Activated CD8-positive, alpha-beta memory T cell treated with anti-CD3 and anti-CD28 coated beads for 4 hours (primary cell): ENCODE data around the gene PTTG1.
A peak's percentile ranks its signal among the peaks of the same experiment; 100 is the strongest.
"Not testable (repeated sequence)": the region's sequence is repeated elsewhere in the genome, so short reads cannot be mapped to it uniquely, and the experiment has no call there.

Experiments used
- DNase-seq, 2 donors: peaks; one replicate each; pipeline ENCODE4 v3.0.0-alpha.2; 2020; ENCODE audit warnings: low read depth in 2 of 2

PTTG1 gene

DNA sequence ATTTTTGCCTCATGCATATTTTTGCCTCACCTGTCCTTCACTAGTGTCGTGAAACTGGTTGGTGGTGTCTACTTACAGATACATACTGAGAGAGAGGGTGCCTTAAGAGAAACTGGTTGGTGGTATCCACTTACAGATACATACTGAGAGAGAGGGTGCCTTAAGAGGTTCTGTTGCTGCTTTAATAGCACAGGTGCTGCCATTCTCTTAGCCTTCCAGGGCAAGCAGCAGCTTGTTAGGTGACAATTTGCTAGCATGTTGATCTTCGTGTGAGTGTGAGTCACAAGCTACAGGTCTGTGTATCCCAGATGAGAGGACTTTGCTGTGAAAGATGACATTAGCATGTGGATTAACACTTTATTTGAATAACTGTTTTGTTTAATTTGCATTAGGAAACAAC is 1.4 kb downstream of the PTTG1 start:
- DNase-seq, result no peak

DNA sequence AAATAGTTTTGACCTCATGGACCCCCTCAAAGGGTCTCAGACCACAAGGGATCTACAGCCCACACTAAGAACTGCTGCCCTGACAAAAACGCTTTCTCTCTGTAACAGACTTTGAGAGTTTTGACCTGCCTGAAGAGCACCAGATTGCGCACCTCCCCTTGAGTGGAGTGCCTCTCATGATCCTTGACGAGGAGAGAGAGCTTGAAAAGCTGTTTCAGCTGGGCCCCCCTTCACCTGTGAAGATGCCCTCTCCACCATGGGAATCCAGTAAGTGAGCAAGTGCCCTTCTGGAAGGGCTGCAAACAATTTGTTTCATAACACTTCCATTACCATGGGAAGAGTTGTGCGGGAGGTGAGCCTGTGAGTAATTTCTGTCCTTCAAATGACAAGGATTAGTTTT is 6.0 kb downstream of the PTTG1 start:
- DNase-seq, result no peak

DNA sequence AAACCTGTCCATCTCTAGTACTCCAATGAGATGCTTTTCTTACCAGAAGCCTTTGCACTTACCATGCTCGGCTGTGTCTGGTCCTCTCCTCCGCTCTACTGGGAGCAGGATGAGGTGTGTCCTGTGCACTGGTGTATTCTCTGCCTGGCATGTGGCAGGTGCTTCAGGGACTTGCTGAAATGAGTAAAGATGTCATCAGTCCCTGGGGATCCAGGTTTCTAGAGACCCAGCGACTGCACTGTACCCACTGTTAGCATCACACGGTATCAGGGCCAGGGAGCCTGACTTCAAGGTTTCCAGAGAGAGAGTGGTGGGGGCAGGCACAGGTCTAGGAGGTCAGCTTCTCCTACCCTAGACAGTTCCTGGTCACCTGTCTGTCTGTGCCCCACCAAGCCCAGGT is 10.5 kb downstream of the PTTG1 start:
- DNase-seq, result no peak

- DNase-seq, result no peak
These were observed 11.1 kb downstream of the PTTG1 start for GRCh38 chr5:160432787-160433186.

GRCh38 chr5:160434022-160434531 is 12.4 kb downstream of the PTTG1 start:
- no peak for DNase-seq

- DNase-seq, result no peak
These were observed 13.9 kb downstream of the PTTG1 start for GRCh38 chr5:160435532-160435931.

DNA sequence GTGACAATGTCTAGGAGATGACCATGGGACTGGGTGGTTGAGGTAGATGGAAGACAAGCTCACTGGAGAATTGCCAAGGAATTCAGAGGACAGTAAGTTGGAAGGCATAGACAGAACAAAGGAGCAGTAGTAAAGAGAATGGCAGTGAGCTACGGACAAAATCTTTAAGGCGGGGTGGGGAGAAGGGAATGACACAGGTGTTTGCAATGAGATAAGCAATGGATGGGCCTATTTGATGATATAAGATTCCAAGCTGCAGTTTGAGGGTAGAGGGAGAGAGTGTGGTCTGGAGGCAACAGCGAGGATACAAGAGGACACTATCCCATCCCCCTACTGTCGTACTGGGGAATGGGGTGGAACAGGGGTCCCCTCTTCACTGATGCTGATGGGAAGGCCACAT is 14.4 kb downstream of the PTTG1 start:
- no peak for DNase-seq

DNA sequence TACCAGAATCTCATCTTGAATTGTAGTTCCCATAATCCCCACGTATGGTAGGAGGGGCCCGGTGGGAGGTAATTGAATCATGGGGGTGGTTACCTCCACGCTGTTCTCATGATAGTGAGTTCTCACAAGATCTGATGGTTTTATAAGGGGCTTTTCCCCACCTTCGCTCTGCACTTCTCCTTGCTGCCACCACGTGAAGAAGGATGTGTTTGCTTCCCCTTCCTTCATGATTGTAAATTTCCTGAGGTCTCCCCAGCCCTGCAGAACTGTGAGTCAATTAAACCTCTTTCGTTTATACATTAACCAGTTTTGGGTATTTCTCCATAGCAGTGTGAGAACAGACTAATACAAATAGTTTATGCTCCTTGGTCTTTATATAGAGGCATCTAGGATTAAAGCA is 15.0 kb downstream of the PTTG1 start:
- DNase-seq, result not testable (repeated sequence)

- no peak for DNase-seq
These were observed 15.6 kb downstream of the PTTG1 start for GRCh38 chr5:160437271-160437670.

- DNase-seq, result peak in 1 of 2 donors; percentile 13
These were observed 16.9 kb downstream of the PTTG1 start for GRCh38 chr5:160438316-160439204.

- peak; percentile 79 to 85 for DNase-seq
These were observed 17.5 kb downstream of the PTTG1 start for GRCh38 chr5:160439205-160439600.

GRCh38 chr5:160441311-160441781 is 19.7 kb downstream of the PTTG1 start:
- DNase-seq, result no peak

DNA sequence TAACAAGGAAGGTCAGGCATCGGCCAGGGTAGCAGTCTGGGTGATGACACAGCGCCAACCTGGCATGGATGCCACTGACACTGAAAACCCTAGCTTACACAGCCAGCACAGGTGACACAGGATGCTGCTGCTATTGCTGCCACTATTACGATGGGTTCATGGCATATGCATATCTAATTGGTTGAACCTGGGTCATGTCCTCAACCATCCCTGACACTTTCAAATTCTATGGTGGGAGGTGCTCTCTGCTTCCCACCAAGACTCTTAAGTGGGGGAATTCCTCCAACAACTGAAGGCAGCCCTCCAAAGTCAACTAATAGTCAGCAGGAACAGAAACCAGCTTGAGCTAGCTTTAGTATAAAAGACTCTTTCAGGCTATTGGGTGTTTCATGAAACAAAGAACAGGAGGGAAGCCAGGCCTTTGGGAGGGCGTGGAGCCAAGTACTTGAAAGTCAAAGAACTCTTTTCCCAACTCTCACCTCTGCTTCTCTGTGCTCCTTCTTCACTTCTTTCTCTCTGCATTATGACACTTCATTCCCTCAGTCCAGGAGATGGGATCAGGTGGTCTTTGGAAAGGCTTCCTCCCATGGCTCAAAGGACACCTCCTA is 21.3 kb downstream of the PTTG1 start:
- no peak for DNase-seq

- no peak for DNase-seq
These were observed 22.8 kb downstream of the PTTG1 start for GRCh38 chr5:160444407-160444806.

DNA sequence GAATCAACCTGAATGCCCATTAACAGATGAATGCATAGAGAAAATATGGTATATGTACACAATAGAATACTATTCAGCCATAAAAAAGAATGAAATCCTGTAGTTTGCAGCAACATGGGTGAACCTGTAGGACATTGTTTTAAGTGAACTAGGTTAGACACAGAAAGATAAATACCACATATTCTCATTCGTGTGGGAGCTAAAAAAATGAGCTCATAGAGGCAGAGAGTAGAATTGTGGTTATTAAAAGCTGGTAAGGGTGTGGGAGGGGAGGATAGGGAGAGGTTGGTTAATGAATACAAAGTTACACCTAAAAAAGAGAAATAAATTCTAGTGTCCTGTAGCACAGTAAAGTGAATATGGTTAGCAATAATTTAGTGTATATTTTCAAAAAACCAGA is 23.5 kb downstream of the PTTG1 start:
- no peak for DNase-seq

DNA sequence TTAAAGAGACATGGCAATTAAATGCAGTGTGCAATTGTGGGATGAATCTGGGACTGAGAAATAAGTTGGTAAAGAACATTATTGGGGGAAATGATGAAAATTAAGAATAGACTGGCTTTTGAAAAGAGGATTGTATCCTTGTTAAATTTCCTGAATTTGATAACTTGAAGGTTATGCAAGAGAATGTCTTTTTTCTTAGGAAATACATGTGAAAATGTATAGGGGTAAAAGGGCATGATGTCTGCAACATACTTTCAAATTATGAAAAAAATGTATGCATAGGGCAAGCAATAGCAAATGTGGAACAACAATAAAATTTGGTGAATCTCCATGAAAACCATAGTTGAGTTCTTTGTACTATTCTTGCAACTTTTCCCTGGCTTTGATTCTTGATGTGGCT is 24.1 kb downstream of the PTTG1 start:
- no peak for DNase-seq

GRCh38 chr5:160448886-160449285 is 27.2 kb downstream of the PTTG1 start:
- no peak for DNase-seq

DNA sequence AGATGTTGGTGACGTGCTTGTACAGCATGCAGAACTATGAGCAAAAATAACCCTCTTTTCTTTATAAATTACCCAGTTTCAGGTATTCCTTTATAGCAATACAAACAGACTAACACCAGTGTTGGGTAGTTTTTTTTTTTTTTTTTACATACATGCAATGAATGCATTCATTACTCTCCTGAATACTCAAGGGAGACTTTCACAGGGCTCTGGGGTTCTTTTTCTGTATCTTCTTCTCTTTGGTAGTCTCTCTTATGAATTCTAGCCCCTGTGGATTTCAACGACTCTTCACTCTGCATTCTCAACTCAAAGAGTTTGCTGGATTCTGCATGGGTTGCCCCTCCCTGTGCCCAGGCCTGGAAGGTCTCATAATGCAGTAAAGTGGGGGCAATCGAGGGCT is 27.8 kb downstream of the PTTG1 start:
- DNase-seq, result no peak

DNA sequence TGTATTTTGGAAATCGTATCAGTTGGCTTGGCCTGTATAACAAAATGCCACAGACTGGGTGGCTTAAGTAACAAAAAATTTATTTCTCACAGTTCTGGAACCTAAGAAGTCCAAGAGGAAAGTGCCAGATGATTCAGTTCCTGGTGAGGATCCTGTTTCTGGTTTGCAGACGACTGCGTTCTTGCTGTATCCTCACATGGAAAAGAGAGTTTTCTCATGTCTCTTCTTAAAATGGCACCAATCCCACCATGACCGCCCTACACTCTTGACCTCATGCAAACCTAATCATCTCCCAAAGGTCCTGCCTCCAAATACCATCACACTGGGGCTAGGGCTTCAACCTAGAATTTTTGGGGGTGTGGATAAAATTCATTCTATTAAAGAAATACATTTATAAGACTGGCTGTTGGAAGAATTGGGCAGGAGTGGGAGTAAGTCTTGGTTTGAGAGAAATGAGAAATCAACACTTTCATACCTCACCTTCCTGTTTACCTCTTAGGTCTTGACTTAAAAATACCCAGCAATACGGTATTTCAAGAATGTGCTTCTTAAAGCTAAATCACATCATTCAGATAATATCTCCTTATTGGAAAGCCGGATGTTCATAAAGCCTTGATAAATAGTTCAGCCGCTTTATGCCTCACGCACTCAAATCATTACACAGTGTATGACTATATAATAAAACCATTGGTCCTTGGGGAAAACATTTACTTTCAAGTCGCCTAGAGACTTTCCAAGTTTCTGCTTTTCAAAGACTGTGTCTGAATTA is 28.7 kb downstream of the PTTG1 start:
- DNase-seq, result no peak

DNA sequence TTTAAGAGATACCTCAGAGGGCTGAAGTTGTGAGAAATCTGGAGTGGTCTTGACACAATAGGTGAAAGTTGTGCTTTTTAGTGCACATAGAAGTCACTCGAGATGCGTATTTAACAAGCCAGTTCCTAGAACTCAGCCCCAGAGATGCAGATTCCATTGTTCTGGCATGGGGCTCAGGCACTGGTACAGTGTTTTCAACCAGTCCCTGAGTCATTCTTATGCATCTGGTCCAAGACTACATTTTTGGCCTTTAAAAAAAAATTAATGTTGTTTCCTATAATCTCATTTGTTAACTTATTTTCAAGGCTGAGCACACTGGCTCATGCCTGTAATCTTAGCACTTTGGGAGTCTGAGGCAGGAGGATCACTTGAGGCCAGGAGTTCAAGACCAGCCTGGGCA is 29.6 kb downstream of the PTTG1 start:
- DNase-seq, result no peak

- no peak for DNase-seq
These were observed 30.4 kb downstream of the PTTG1 start for GRCh38 chr5:160452036-160452435.

DNA sequence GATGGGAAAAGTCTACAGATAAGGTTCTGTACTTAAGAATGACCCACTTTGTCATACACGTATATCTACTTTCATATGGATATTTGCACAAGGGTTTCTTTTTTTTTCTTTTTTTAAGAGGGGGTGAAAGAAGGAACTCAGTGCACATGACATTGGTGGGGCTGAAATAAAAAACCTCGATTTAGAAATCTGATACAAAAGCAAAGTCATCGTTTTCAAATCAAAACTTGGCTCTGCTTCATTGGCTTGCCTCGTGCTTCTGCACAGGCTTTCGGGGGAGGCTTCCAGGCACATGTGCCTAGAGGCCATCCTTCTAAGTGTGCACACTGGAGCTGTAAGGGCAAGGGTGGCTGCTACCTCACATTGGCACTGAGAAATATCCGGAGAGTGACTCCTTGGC is 31.1 kb downstream of the PTTG1 start:
- DNase-seq, result no peak
